Activated T-helper 2 cell treated with anti-CD3 and anti-CD28 coated beads, Interferon-gamma antibody, Interleukin-2, Interleukin-4, amounts not matched to agents 10 μg/mL and 5 μg/mL and 100 μg/mL, durations not matched to agents 14 hours and 24 hours and 36 hours (primary cell): ENCODE data around the gene LDLRAD3. TPM values are rescaled to one million over a fixed set of nuclear protein-coding genes. Genes with fewer than 3 reads are reported as not detected.

Source experiments
- DNase-seq: peaks from one replicate; pipeline ENCODE4 v3.0.0; 2021; ENCODE audit warnings: low spot score
- H3K27ac Mint-ChIP-seq: one replicate; pipeline ENCODE4 v1.8.0; 2021; ENCODE audit warnings: mixed read lengths
- H3K27me3 Mint-ChIP-seq: one replicate; pipeline ENCODE4 v1.8.0; 2021; ENCODE audit warnings: low read depth, mixed read lengths
- H3K36me3 Mint-ChIP-seq: one replicate; pipeline ENCODE4 v1.8.0; 2021; ENCODE audit warnings: low read depth, mixed read lengths
- H3K4me1 Mint-ChIP-seq: one replicate; pipeline ENCODE4 v1.8.0; 2021; ENCODE audit warnings: low read depth, mixed read lengths
- H3K4me3 Mint-ChIP-seq: one replicate; pipeline ENCODE4 v1.8.0; 2021; ENCODE audit warnings: low read depth, mild to moderate bottlenecking, moderate library complexity, mixed read lengths
- H3K9me3 Mint-ChIP-seq: one replicate; pipeline ENCODE4 v1.8.0; 2021; ENCODE audit warnings: mixed read lengths
- intact Hi-C: fragments of 100-400 bp; cut with micrococcal nuclease; formaldehyde crosslinking; loops from one replicate; pipeline ENCODE4 v1.15.1; 2023
- total RNA-seq: library from RNA; stranded (reverse); gene quantifications from 2 replicates; pipeline ENCODE4 v1.2.3, GENCODE V29; 2022

LDLRAD3 gene
- total RNA-seq, 1 donor from 2014 or later: 1.4 TPM

GRCh38 chr11:36056160-36056751 lies 112.4 kb downstream of the LDLRAD3 start:
- no peak for DNase-seq
- no peak overlapping the region for H3K4me3 Mint-ChIP-seq
- no peaks in the 10 kb centered on the region for H3K36me3 Mint-ChIP-seq
- peaks cover 10% of the 10 kb centered on the region for H3K9me3 Mint-ChIP-seq
- intact Hi-C loops: no loop called here
- peaks cover 4% of the 10 kb centered on the region for H3K4me1 Mint-ChIP-seq
- no peak overlapping the region for H3K27ac Mint-ChIP-seq
- no peaks in the 10 kb centered on the region for H3K27me3 Mint-ChIP-seq

- intact Hi-C loops: no loop called here
- no peaks in the 10 kb centered on the region for H3K36me3 Mint-ChIP-seq
- DNase-seq: no peak
- H3K4me1 Mint-ChIP-seq: peaks cover 2% of the 10 kb centered on the region
- H3K27me3 Mint-ChIP-seq: no peaks in the 10 kb centered on the region
- no peak overlapping the region for H3K4me3 Mint-ChIP-seq
- H3K27ac Mint-ChIP-seq: no peak overlapping the region
- H3K9me3 Mint-ChIP-seq: peaks cover 10% of the 10 kb centered on the region
These were observed 113.6 kb downstream of the LDLRAD3 start for GRCh38 chr11:36057379-36058042.

GRCh38 chr11:36059660-36060059 lies 115.8 kb downstream of the LDLRAD3 start:
- H3K27ac Mint-ChIP-seq: no peak overlapping the region
- H3K36me3 Mint-ChIP-seq: no peaks in the 10 kb centered on the region
- H3K4me1 Mint-ChIP-seq: peaks cover under 1% of the 10 kb centered on the region
- peaks cover 2% of the 10 kb centered on the region for H3K27me3 Mint-ChIP-seq
- no peak for DNase-seq
- H3K9me3 Mint-ChIP-seq: peaks cover 8% of the 10 kb centered on the region
- intact Hi-C loops: no loop called here
- no peak overlapping the region for H3K4me3 Mint-ChIP-seq

GRCh38 chr11:36060926-36061325 lies 117.1 kb downstream of the LDLRAD3 start:
- no peaks in the 10 kb centered on the region for H3K36me3 Mint-ChIP-seq
- H3K4me3 Mint-ChIP-seq: no peak overlapping the region

GRCh38 chr11:36061471-36061870 lies 117.6 kb downstream of the LDLRAD3 start:
- H3K9me3 Mint-ChIP-seq: peaks cover 7% of the 10 kb centered on the region
- H3K4me1 Mint-ChIP-seq: no peaks in the 10 kb centered on the region
- H3K27me3 Mint-ChIP-seq: peaks cover 4% of the 10 kb centered on the region
- H3K4me3 Mint-ChIP-seq: no peak overlapping the region
- no peaks in the 10 kb centered on the region for H3K36me3 Mint-ChIP-seq
- H3K27ac Mint-ChIP-seq: no peak overlapping the region
- DNase-seq: no peak
- intact Hi-C loops: no loop called here

More at GRCh38 chr11:36060926-36061325, 117.1 kb downstream of the LDLRAD3 start:
- Mint-ChIP-seq H3K4me1 (no peaks in the 10 kb centered on the region), H3K27me3 (peaks cover 4% of the 10 kb centered on the region), H3K27ac (no peak overlapping the region), H3K9me3 (peaks cover 4% of the 10 kb centered on the region)
- no peak for DNase-seq
- intact Hi-C loops: no loop called here

GRCh38 chr11:36062796-36063365 lies 119.0 kb downstream of the LDLRAD3 start:
- peaks cover 4% of the 10 kb centered on the region for H3K27me3 Mint-ChIP-seq
- no peaks in the 10 kb centered on the region for H3K36me3 Mint-ChIP-seq
- H3K4me3 Mint-ChIP-seq: no peak overlapping the region
- H3K9me3 Mint-ChIP-seq: peaks cover 13% of the 10 kb centered on the region
- no peak for DNase-seq
- no peaks in the 10 kb centered on the region for H3K4me1 Mint-ChIP-seq
- no peak overlapping the region for H3K27ac Mint-ChIP-seq
- intact Hi-C loops: no loop called here

GRCh38 chr11:36065436-36065835 lies 121.6 kb downstream of the LDLRAD3 start:
- intact Hi-C loops: no loop called here
- Mint-ChIP-seq H3K4me1 (no peaks in the 10 kb centered on the region), H3K9me3 (peaks cover 9% of the 10 kb centered on the region), H3K27ac (no peak overlapping the region), H3K27me3 (peaks cover 5% of the 10 kb centered on the region), H3K4me3 (no peak overlapping the region), H3K36me3 (no peaks in the 10 kb centered on the region)
- no peak for DNase-seq

GRCh38 chr11:36066891-36067290 lies 123.0 kb downstream of the LDLRAD3 start:
- H3K27me3 Mint-ChIP-seq: peaks cover 5% of the 10 kb centered on the region
- H3K4me1 Mint-ChIP-seq: no peaks in the 10 kb centered on the region

GRCh38 chr11:36069576-36070212 lies 125.8 kb downstream of the LDLRAD3 start:
- Mint-ChIP-seq H3K9me3 (peaks cover 9% of the 10 kb centered on the region), H3K27ac (no peak overlapping the region)

More at GRCh38 chr11:36066891-36067290, 123.0 kb downstream of the LDLRAD3 start:
- H3K4me3 Mint-ChIP-seq: no peak overlapping the region
- H3K36me3 Mint-ChIP-seq: no peaks in the 10 kb centered on the region
- H3K27ac Mint-ChIP-seq: no peak overlapping the region
- no peak for DNase-seq
- intact Hi-C loops: no loop called here
- H3K9me3 Mint-ChIP-seq: peaks cover 9% of the 10 kb centered on the region

GRCh38 chr11:36070213-36070953 lies 126.5 kb downstream of the LDLRAD3 start:
- intact Hi-C loops: no loop called here

More at GRCh38 chr11:36069576-36070212, 125.8 kb downstream of the LDLRAD3 start:
- peaks cover 3% of the 10 kb centered on the region for H3K27me3 Mint-ChIP-seq
- intact Hi-C loops: no loop called here
- DNase-seq: no peak
- H3K36me3 Mint-ChIP-seq: no peaks in the 10 kb centered on the region
- no peak overlapping the region for H3K4me3 Mint-ChIP-seq
- no peaks in the 10 kb centered on the region for H3K4me1 Mint-ChIP-seq

GRCh38 chr11:36070954-36071330 lies 127.1 kb downstream of the LDLRAD3 start:
- H3K9me3 Mint-ChIP-seq: peaks cover 9% of the 10 kb centered on the region
- no peak for DNase-seq
- no peak overlapping the region for H3K4me3 Mint-ChIP-seq
- peaks cover 1% of the 10 kb centered on the region for H3K27me3 Mint-ChIP-seq
- intact Hi-C loops: no loop called here
- H3K27ac Mint-ChIP-seq: no peak overlapping the region
- no peaks in the 10 kb centered on the region for H3K4me1 Mint-ChIP-seq
- H3K36me3 Mint-ChIP-seq: no peaks in the 10 kb centered on the region

More at GRCh38 chr11:36070213-36070953, 126.5 kb downstream of the LDLRAD3 start:
- Mint-ChIP-seq H3K4me1 (no peaks in the 10 kb centered on the region), H3K36me3 (no peaks in the 10 kb centered on the region), H3K4me3 (no peak overlapping the region), H3K9me3 (peaks cover 9% of the 10 kb centered on the region), H3K27me3 (peaks cover 1% of the 10 kb centered on the region), H3K27ac (no peak overlapping the region)
- DNase-seq: no peak

GRCh38 chr11:36071917-36072500 lies 128.1 kb downstream of the LDLRAD3 start:
- Mint-ChIP-seq H3K9me3 (peaks cover 1% of the 10 kb centered on the region), H3K4me1 (no peaks in the 10 kb centered on the region), H3K27ac (no peak overlapping the region), H3K4me3 (no peak overlapping the region), H3K36me3 (no peaks in the 10 kb centered on the region), H3K27me3 (peaks cover 1% of the 10 kb centered on the region)
- intact Hi-C loops: no loop called here
- no peak for DNase-seq
